ENCODE results near the gene FMNL2. TPM values are rescaled to one million over a fixed set of nuclear protein-coding genes. Genes with fewer than 3 reads are reported as not detected.

Gene FMNL2
- total RNA-seq, 4 donors from 2014 or later = 5.8 to 19.8 (median 16.9) TPM

DNA sequence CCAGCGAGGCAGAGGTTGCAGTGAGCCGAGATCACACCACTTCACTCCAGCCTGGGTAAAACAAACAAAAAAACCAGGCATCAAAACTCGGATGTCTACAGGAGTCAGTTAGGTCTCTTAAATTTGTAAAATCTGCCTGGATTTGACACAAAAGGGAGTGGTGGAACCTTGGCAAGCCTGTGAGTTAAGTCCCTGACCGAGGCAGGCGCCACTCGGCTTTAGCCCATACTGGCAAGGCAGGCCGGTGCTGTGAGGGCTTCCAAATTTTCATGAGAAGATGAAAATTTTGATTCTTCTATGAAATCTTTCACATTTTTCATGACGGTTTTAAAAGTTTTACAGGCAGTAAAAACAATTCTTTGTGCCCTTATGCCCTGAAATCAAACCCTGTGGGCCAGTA is 165.8 kb downstream of the FMNL2 start:
- DNase-seq = no peak
- WGBS, 2 donors = 86 to 92% methylated on average over 8 of the region's 8 CpGs
- peak overlapping the region; percentile 42 to 79 (median 63) for H3K27ac ChIP-seq

DNA sequence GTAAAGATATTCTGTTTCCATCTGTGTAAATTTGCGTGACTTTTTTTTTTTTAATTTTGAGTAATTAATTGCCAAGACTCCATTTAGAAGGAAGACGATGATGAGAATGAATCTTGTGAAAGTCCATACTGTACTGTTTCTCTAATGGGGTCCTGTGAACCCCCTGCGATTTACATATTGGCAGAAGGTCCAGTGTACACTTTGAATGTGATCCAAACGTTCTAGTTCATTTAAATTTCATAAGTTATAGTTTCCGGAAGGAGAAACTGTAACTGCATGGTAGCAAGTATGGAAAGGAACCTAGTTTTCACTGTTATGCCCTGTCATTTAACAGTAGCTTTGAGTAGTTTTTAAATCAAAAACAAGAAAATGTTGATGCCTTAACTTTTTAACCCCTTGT is 166.7 kb downstream of the FMNL2 start:
- no peaks in the 10 kb centered on the region for H3K27me3 ChIP-seq
- H3K9me3 ChIP-seq = no peaks in the 10 kb centered on the region
- intact Hi-C loops (cut with DNase I) = no loop called here
- H3K27ac ChIP-seq = no peak overlapping the region
- H3K4me1 ChIP-seq = peaks cover 0 to 20% (median 3%) of the 10 kb centered on the region in 3 donors
- H3K36me3 ChIP-seq = no peaks in the 10 kb centered on the region
- WGBS, 2 donors = 87 to 92% methylated on average over 5 of the region's 5 CpGs
- no peak overlapping the region for H3K4me3 ChIP-seq
- no peak for DNase-seq
- no peak for TF ChIP-seq POLR2A (IDR thresholded peaks at IDR 0.05)
- TF ChIP-seq, protein P1, sequence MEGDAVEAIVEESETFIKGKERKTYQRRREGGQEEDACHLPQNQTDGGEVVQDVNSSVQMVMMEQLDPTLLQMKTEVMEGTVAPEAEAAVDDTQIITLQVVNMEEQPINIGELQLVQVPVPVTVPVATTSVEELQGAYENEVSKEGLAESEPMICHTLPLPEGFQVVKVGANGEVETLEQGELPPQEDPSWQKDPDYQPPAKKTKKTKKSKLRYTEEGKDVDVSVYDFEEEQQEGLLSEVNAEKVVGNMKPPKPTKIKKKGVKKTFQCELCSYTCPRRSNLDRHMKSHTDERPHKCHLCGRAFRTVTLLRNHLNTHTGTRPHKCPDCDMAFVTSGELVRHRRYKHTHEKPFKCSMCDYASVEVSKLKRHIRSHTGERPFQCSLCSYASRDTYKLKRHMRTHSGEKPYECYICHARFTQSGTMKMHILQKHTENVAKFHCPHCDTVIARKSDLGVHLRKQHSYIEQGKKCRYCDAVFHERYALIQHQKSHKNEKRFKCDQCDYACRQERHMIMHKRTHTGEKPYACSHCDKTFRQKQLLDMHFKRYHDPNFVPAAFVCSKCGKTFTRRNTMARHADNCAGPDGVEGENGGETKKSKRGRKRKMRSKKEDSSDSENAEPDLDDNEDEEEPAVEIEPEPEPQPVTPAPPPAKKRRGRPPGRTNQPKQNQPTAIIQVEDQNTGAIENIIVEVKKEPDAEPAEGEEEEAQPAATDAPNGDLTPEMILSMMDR (IDR thresholded peaks at IDR 0.05) = no peak

More for the DNA sequence above, 165.8 kb downstream of the FMNL2 start:
- Histone ChIP-seq H3K36me3 (no peaks in the 10 kb centered on the region), H3K4me3 (no peak overlapping the region), H3K9me3 (no peaks in the 10 kb centered on the region), H3K4me1 (peaks cover 0 to 20% (median 3%) of the 10 kb centered on the region in 3 donors), H3K27me3 (no peaks in the 10 kb centered on the region)
- intact Hi-C loops (cut with DNase I) = no loop called here
- TF ChIP-seq, protein P1 (IDR thresholded peaks at IDR 0.05) = no peak
- TF ChIP-seq POLR2A (IDR thresholded peaks at IDR 0.05) = no peak

DNA sequence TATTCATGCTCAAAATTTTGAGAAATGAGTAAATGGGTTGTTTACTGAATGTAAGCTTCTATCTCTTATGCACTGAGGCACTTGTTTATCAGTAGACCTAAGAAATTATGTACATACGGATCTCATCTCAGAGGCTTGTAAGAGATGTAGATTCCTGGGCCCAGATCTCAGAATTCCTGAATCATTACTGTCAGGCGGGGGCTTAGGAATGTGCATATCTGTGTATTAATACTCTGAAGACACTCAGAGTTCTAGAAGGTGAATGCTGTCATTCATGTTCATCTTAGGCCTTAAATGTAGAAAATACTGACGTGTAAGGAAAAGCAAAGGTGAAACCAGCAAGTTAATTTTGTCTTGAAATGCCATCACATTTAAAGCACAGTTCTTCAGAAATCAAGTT is 169.6 kb downstream of the FMNL2 start:
- Histone ChIP-seq H3K4me3 (no peak overlapping the region), H3K4me1 (peaks cover 0 to 11% (median 0%) of the 10 kb centered on the region in 3 donors), H3K9me3 (no peaks in the 10 kb centered on the region), H3K27ac (no peak overlapping the region), H3K27me3 (no peaks in the 10 kb centered on the region), H3K36me3 (no peaks in the 10 kb centered on the region)
- intact Hi-C loops (cut with DNase I) = no loop called here
- DNase-seq = no peak
- 84 to 88% methylated on average over 3 of the region's 3 CpGs for WGBS, 2 donors
- no peak for TF ChIP-seq POLR2A (IDR thresholded peaks at IDR 0.05)
- TF ChIP-seq, protein P1 (IDR thresholded peaks at IDR 0.05) = no peak

DNA sequence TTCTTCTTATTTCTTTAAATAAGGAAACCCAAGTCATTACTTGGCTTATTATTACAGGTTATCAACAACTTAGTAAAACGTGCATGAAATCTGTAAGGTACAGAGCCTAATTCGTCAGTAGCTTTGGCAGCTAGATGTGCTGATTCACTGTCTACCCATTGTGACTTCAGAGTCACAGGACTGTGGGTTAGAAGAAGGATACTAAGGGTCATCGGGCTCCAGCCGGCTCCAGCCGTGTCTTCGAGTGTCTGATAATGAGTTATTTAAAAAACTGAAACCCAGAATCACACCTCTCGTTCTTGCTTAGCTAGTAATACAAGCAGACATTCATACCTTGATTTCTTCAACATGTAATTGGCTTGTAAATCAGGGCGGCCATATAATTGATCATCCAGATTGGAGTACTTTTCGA is 170.5 kb downstream of the FMNL2 start:
- WGBS, 2 donors = 77 to 79% methylated on average over 9 of the region's 9 CpGs
- no peak overlapping the region for H3K27ac ChIP-seq
- no peak for DNase-seq

DNA sequence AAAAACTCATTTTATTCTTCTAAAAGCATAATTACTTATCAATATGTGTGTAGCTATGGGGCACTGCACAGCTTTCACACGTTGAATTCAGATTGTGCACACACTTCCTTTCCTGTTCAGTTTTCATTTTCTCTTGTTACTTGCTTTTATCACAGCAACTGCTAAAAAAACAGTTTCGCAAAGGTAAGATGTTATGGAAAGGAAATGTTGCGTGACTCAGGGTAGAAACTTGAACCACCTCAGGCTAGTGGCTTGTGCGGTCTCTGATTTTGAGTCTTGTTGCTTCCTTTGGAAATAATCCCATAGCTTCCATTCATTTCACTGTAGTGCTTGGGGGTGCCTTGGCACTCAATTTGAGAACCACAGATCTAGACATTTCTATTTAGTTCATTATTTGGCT is 171.9 kb downstream of the FMNL2 start:
- Histone ChIP-seq H3K4me1 (no peaks in the 10 kb centered on the region), H3K36me3 (no peaks in the 10 kb centered on the region), H3K27ac (no peak overlapping the region), H3K9me3 (no peaks in the 10 kb centered on the region), H3K27me3 (no peaks in the 10 kb centered on the region), H3K4me3 (no peak overlapping the region)
- DNase-seq = no peak
- 25 to 40% methylated on average over 4 of the region's 4 CpGs for WGBS, 2 donors
- TF ChIP-seq, protein P1 (IDR thresholded peaks at IDR 0.05) = no peak
- TF ChIP-seq POLR2A (IDR thresholded peaks at IDR 0.05) = no peak
- intact Hi-C loops (cut with DNase I) = no loop called here

More for the DNA sequence above, 170.5 kb downstream of the FMNL2 start:
- Histone ChIP-seq H3K4me3 (no peak overlapping the region), H3K36me3 (no peaks in the 10 kb centered on the region), H3K4me1 (peaks cover 0 to 2% (median 0%) of the 10 kb centered on the region in 3 donors), H3K27me3 (no peaks in the 10 kb centered on the region), H3K9me3 (no peaks in the 10 kb centered on the region)
- intact Hi-C loops (cut with DNase I) = no loop called here
- TF ChIP-seq, protein P1 (IDR thresholded peaks at IDR 0.05) = no peak
- no peak for TF ChIP-seq POLR2A (IDR thresholded peaks at IDR 0.05)

Data from esophagus squamous epithelium (tissue), 5 donors.